Body of pancreas (tissue), 4 donors: ENCODE data around the gene ZKSCAN7.

Source experiments
- POLR2A ChIP-seq, 3 donors: fragments of 450-650 bp; IDR thresholded peaks; one replicate each; pipeline ENCODE4 v1.6.1; 2016; ENCODE audit warnings: antibody characterized with exemption in 3 of 3, mild to moderate bottlenecking in 2 of 3
- TF ChIP-seq, protein P1 (sequence below), 7 experiments: fragments of 450-650 bp in 4 of 7; fragments of 200-600 bp in 3 of 7; sonication (generic) in 3 of 7; IDR thresholded peaks; one replicate each; pipeline ENCODE4 v1.5.1; 2016 to 2019; ENCODE audit warnings: antibody characterized with exemption in 7 of 7

- TF ChIP-seq, protein P1, sequence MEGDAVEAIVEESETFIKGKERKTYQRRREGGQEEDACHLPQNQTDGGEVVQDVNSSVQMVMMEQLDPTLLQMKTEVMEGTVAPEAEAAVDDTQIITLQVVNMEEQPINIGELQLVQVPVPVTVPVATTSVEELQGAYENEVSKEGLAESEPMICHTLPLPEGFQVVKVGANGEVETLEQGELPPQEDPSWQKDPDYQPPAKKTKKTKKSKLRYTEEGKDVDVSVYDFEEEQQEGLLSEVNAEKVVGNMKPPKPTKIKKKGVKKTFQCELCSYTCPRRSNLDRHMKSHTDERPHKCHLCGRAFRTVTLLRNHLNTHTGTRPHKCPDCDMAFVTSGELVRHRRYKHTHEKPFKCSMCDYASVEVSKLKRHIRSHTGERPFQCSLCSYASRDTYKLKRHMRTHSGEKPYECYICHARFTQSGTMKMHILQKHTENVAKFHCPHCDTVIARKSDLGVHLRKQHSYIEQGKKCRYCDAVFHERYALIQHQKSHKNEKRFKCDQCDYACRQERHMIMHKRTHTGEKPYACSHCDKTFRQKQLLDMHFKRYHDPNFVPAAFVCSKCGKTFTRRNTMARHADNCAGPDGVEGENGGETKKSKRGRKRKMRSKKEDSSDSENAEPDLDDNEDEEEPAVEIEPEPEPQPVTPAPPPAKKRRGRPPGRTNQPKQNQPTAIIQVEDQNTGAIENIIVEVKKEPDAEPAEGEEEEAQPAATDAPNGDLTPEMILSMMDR (IDR thresholded peaks at IDR 0.05), result no peak
- no peak for TF ChIP-seq POLR2A (IDR thresholded peaks at IDR 0.05)
Measured at GRCh38 chr3:44562147-44562546, 7.2 kb downstream of the ZKSCAN7 start.
